NOMO-1 treated with dmso at 0.1 percent for 144 hours (cell line): Measurements from ENCODE around the gene CCDC136.

ENCODE experiments used
- DNase-seq: peaks from one replicate; lab custom pipeline; 2025; ENCODE audit not compliant: unreplicated experiment; lab: John Stamatoyannopoulos, UW

The CCDC136 gene

DNA sequence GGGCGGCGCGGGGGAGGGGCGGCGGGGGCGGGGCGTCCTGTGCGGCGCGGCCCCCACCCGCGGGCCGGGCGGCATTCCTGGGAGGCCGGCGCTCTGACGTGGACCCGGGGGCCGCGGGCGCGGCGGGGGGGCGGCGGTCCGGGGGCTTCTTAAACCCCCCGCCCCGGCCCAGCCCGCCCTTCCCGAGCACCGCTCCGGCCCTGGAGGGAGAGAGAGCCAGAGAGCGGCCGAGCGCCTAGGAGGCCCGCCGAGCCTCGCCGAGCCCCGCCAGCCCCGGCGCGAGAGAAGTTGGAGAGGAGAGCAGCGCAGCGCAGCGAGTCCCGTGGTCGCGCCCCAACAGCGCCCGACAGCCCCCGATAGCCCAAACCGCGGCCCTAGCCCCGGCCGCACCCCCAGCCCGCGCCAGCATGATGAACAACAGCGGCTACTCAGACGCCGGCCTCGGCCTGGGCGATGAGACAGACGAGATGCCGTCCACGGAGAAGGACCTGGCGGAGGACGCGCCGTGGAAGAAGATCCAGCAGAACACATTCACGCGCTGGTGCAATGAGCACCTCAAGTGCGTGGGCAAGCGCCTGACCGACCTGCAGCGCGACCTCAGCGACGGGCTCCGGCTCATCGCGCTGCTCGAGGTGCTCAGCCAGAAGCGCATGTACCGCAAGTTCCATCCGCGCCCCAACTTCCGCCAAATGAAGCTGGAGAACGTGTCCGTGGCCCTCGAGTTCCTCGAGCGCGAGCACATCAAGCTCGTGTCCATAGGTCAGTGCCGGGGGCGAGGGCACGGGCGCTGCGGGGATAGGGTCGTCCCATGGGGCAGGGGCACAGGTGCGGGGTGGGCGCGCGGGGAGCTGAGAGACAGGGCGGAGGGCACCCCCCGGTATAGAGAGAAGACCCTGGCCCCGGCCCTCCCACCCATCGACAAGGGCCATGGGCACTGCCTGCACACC lies 38.7 kb downstream of the CCDC136 start, which contains the start of gene FLNC:
Gene FLNC (plus strand): TSS at position 176 of the 947 bp plus-strand sequence. CDS start 232 bp downstream, at position 408.
- DNase-seq: no peak

DNA sequence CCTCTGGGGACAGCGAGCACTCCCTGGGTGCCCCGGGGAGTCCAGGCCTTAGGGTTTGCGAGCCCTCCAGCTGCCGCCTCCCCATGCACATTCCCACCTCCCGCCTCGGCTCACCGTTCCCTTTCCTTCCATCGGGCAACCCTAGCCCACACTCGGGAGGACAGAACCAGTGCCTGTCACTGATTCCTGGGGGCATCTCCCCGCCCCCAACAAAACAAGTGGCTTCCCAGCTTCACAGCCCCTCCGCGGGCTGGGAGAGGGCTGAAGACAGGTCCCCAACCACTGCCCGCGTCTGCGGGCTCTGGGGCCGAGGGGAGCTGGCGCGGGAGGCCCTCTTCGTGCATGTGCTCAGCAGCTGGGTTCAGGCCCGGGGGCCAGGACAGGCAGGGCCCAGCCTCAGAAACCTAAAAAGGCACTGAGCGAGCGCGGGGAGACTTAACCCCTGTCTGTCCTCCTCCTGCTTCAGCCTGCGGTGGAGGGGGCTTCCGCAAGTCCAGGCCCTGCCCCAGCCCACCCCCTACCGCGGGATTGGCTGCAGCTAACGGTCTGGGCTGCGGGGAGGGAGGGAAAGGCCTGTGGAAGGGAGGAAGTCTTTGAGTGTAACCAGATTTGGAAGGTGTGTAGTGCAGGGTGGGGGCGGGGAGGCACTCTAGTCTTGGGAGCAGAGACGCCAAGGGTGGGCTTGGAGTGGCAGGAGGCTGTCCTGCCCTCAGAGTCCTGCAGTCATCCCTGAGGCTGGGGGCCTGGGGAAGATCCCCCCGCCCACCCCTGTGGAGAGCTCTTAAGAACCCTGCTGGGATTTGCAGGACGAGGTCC lies 39.6 kb downstream of the CCDC136 start:
- DNase-seq: no peak

DNA sequence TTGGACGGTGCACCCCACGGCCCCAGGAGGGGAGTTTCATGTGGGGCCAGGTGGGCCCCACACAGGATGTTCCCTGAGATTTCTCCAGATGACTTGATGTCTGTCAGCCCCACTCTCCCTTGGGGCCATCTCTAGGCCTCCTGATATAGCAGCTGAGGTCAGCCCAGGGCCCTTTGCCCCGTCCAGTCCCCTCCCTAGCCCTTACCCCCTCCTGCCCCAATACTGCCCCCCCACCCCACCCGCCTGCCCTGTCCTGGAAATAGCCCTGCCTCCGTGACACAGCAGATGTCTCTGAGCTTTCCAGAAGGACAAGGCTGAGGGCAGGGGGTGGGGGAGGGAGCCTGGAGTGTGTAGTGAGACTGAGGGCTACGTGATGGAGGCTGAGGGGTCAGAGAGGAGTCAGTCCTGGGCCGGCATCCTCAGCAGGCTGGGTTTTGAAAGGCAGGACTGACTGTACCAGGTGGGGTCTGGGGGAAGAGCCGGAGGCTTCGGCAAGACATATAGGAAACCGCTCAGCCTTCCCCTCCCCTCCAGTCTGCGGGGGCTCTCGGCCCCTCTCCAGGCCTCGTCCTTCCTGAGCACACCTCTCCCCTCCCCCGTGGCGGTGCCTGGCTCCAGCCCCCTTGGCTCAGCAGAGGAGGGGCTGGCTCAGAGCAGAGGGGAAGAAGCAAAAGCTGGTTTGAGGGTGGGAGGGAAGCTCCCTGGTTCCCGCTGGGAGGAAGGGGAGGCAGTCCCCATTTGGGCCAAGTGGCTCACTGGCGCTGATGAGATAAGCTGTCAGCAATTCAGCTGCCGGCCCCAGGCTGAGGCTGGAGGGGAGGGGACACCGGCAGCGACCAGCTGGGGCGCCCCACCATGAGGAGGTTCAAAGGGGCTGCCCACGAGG lies 40.5 kb downstream of the CCDC136 start:
- no peak for DNase-seq

DNA sequence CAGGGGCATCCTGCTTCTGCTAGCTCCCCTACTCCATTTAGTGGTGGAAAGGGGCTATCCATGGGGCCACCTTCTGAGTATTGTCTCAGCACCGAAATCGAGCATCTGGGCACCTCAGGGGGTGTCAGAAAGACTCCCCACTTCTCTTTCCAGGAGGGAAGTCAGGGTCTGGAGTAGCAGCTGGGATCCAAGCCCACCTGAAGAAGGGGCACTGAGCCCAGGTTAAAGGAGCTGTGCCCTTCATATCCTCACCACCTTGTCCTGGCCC lies 41.0 kb downstream of the CCDC136 start:
- no peak for DNase-seq

DNA sequence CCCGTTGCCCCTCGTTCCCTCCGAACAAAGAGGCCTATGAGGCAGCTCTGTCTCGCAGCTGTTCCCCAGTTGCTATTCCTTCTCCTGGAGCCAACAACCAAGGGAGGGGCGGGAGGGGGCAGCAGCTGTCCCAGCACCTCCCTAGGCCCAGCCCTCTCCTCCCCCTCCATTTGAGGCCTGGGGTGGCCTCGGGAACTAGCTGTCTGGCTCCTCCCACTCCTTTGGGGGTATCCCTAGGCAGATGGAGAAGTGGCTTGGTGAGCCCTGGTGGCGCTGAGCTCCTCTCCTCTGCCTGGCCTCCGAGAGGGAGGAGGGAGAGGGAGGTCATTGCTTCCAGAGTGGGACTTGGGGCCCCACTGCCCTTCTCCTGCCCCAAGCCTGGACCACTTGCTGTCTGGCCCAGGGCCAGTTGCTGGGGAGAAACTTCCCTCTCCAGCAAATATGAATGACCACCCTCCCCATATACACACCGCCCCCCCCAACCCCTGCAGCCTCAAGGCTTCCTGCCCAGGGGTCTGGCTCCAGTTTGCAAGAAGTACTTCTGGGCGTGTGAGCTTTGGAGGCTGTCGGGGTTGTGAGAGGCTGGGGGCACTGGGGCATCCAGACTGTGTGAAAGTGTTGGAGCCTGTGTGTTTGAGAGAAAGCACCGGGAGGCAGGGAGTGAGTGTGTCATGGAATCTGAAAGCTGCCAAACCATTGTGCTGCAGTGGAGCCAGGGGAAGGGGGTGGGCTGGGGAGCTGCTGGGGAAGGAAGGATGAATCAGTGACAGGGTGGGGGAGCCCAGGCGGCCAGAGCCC lies 41.6 kb downstream of the CCDC136 start:
- no peak for DNase-seq

DNA sequence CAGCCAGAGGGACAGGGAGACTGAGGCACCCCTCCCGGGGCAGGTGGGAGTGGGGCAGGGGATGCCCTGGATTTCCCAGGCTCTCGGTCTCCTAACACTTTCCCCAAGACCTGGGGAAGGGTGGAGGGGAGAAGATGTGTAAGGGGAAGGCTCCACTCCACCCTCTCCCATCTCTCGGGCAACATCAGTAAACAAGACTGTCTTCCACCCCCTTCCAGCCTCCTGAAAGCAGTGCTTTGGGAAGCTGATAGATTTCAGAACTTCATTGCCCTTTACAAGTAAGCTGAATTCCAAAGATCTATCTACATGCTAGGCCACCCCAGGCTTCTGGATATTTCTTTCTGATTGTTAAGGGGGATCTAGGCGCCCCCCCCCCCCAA lies 42.2 kb downstream of the CCDC136 start:
- DNase-seq: no peak

DNA sequence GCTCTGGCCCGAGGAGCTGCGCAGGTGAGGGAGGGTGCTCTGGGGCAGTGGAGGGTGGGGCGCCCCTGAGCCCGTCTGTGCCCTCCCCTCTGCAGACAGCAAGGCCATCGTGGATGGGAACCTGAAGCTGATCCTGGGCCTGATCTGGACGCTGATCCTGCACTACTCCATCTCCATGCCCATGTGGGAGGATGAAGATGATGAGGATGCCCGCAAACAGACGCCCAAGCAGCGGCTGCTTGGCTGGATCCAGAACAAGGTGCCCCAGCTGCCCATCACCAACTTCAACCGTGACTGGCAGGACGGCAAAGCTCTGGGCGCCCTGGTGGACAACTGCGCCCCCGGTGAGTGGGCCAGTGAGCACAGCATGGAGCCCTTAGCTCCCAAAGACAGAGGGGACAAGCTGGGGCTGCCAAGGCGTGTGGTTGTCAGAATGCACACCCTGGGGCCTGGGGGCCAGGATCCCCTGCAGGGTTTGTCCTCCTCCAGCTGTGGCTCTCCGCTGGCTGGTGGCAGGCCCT lies 43.5 kb downstream of the CCDC136 start:
- DNase-seq: no peak

DNA sequence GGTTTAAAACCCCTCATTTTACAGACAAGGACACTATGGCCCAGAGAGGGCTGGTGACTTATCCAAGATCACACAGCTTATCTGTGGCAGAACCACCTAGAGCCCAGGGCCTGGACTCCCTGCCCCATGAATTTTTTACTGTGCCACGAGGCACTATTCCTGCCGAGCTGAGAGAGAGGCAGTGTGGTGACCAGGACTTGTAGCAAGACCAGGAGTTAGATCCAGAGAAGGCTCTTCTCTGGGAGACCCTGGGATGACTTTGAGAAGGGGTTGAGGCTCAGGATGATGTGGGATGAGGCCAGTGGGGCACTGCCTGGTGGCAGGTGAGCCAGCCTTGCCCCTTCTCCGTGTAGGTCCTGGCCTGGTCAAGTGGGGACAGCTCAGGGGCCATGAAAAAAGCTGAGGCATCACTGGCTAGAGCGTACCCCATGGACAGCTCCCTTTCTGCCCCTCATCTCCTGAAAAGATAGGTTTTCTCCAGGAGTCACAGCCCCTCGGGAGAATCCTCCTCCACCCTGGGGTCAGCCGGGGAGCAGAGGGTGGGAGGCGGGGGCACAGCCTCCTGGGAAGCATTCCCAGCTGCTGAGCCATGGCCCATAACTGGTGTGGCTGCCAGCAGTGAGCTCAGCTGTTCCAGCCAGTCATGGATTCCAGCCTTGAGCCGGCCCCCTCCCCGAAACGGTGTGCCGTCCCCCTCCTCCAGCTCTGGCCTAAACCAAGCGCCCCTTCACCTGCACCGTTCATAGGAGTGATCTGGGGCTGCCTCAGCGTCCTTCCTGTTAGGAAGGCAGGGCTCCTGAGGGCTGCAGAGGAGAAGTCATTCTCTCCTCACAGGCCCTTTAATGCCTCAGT lies 44.2 kb downstream of the CCDC136 start:
- DNase-seq: no peak

DNA sequence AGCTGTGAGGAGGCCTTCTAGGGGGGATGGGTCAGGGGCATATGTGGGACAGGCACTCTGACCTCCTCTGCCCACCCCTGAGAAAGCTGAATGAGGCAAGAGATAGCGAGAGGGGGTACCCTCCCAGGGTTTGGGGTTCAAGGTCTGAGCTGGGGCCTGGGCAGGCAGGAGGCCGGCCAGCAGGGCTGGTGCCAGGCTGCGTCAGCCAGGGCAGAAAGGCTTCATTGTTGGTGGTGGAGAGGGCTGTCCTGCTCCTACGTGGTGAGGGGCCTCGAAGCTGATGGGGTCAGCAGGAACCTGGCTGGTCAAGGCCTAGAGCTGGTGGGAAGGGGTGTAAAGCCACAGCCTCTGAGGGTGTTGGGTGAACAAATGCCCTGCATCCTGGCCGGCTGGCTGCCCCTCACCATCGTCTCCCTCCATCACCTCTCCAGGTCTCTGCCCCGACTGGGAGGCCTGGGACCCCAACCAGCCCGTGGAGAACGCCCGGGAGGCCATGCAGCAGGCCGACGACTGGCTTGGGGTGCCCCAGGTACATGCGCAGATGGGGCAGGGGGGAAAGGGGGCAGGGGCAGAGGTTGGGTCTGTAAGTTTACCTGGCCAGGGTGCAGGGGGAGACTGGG lies 45.1 kb downstream of the CCDC136 start:
- DNase-seq: no peak

DNA sequence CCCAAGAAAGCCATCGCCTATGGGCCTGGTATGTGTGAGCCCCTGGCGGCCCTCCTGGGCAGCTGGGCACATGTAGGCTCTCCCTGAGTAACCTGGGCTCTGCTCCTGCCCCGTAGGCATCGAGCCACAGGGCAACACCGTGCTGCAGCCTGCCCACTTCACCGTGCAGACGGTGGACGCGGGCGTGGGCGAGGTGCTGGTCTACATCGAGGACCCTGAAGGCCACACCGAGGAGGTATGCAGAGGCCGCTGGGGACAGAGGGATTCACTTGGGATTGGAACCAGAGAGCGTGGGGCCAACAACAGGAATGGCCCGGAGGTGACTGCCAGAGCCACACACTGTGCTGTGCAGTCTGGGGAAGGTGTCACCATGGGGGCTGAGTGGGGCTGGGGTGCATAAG lies 45.8 kb downstream of the CCDC136 start:
- no peak for DNase-seq

DNA sequence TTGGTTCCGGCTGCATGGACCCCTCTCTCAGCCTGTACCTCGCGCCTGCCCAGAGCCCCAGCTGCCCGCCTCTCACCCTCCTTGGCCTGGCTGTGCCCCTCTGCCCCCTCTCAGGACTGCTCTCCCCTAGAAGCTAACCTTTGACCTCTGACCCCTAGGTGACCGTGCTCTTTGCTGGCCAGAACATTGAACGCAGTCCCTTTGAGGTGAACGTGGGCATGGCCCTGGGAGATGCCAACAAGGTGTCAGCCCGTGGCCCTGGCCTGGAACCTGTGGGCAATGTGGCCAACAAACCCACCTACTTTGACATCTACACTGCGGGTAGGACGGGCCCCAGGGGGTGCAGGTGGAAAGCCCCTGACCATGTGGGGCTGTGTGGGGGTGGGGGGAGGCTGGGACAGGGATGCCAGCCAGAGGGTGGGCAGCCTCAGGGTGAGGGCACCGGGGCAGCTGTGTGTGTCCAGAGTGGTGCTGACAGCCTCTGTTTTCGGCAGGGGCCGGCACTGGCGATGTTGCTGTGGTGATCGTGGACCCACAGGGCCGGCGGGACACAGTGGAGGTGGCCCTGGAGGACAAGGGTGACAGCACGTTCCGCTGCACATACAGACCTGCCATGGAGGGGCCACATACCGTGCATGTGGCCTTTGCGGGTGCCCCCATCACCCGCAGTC lies 46.5 kb downstream of the CCDC136 start:
- no peak for DNase-seq

DNA sequence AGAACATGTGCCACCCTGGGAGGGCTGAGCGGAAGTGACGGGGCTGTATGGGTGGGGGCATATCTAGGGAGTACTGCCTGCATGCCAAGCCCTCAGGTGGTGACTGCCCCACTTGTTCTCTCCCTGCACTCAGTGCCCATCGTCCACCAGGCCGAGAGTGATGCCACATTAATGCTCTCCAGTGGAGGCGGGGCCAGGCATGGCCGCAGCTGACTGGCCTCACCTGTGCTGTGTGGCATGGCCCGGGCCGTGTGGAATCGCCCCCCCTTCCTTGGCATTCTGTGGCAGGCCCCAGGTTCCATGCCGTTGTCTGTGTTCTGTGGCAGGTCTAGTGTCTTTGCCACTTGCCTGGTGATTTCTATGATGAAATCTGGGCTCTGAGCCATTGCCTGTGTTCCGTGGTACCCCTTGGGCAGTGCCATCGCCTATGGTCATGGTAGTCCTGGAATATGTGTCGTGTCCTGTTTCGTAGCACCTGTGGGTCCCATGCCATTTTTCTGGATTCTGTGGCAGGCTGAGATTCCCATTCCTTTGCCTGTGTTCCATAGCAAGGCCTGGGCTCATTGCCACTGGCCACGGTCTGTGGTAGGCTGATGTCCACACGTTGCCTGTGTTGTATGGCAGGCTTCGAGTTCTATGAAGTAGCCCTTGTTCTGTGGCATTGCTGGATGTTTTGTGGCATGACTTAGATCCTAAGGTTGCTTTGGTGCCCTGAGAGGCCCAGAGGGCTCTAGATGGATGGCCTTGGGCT lies 47.4 kb downstream of the CCDC136 start:
- DNase-seq: no peak

DNA sequence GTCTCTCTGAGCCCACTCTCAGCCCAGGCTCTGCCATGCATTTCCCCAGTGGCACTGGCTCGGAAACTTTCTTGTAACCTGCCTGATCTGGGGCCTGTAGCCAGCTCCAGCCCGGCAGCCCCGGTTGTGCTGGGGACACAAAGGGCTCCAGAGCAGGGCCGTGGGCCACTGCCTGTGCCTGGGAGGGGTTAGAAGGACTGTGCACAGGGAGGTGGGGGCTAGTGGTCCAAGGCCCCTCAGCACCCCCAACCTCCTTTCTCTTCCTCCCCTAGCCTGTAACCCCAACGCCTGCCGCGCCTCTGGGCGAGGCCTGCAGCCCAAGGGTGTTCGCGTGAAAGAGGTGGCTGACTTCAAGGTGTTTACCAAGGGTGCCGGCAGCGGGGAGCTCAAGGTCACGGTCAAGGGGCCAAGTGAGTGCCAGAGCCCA lies 48.0 kb downstream of the CCDC136 start:
- DNase-seq: no peak

DNA sequence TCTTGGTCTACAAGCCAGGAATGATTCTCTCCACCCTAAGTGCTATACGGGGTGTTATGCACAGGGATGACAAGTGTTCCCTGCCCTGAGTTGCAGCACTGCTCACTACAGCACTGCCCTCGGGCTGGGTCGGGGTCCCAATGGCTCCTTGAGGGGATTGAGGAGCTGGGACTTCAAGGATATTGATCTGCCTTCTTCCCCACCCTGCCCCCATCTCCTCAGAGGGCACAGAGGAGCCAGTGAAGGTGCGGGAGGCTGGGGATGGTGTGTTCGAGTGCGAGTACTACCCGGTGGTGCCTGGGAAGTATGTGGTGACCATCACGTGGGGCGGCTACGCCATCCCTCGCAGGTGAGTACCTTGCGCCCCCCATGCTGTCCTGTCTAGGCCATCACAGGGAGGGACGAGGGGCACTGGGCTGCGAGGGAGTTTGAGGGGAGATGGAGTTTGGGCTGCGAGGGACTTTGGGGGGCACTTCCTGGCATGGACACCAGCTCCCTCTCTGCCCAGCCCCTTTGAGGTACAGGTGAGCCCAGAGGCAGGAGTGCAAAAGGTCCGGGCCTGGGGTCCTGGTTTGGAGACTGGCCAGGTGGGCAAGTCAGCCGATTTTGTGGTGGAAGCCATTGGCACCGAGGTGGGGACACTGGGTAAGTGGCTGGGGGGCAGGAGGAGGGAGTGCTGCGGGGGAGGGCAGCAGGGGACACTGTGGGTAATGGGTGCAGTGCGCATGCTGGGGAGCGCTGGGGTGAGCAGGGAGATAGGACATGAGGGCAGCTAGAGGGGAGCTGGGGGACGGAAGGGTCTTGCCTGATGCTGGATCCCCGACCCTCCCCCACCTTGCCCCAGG lies 48.8 kb downstream of the CCDC136 start:
- DNase-seq: no peak

DNA sequence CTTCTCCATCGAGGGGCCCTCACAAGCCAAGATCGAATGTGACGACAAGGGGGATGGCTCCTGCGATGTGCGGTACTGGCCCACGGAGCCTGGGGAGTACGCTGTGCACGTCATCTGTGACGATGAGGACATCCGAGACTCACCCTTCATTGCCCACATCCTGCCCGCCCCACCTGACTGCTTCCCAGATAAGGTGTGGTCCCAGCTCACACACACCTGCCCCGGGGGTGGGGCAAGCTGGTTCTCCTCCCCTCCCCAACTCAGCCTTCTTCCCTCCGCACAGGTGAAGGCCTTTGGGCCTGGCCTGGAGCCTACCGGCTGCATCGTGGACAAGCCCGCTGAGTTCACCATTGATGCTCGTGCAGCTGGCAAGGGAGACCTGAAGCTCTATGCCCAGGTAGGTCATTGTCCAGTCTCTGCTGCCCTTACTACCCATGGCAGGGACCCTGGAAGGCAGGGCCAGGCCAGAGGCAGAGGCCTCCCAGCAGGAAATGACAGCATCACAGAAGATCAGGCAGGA lies 49.5 kb downstream of the CCDC136 start:
- DNase-seq: no peak

DNA sequence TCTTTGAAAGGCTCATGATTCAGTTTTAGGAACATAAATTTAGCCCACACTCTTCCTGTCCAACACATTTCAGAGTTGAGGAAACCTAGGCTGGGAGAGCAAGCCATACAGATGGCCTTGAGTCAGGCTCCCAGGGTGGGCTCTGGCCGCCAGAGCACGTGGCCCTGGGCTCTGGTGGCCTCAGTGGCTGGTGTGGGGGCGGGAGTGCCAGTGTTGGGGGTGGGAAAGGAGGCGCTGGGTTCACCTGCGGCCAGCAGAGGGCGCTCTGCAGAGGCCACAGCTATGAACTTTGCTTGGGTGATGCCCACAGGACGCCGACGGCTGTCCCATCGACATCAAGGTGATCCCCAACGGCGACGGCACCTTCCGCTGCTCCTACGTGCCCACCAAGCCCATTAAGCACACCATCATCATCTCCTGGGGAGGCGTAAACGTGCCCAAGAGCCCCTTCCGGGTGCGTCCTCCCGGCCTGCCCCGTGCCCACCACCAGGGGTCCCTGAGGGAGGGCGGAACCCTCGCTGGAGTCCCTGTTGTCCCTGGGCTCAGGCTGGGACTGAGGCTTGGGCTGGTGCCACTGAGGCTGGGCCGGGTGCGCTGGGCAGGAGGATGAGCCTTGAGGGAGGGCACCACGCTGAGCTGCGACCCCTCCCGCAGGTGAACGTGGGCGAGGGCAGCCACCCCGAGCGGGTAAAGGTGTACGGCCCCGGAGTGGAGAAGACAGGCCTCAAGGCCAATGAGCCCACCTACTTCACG lies 50.3 kb downstream of the CCDC136 start:
- no peak for DNase-seq
